Measurements from ENCODE around the gene ILKAP. TPM values are rescaled to one million over a fixed set of nuclear protein-coding genes. Genes with fewer than 3 reads are reported as not detected.
A peak's percentile ranks its signal among the peaks of the same experiment; 100 is the strongest.

Gene ILKAP
- polyA plus RNA-seq, 6 donors from 2014 or later, result 37.4 to 51.4 (median 48.4) TPM

DNA sequence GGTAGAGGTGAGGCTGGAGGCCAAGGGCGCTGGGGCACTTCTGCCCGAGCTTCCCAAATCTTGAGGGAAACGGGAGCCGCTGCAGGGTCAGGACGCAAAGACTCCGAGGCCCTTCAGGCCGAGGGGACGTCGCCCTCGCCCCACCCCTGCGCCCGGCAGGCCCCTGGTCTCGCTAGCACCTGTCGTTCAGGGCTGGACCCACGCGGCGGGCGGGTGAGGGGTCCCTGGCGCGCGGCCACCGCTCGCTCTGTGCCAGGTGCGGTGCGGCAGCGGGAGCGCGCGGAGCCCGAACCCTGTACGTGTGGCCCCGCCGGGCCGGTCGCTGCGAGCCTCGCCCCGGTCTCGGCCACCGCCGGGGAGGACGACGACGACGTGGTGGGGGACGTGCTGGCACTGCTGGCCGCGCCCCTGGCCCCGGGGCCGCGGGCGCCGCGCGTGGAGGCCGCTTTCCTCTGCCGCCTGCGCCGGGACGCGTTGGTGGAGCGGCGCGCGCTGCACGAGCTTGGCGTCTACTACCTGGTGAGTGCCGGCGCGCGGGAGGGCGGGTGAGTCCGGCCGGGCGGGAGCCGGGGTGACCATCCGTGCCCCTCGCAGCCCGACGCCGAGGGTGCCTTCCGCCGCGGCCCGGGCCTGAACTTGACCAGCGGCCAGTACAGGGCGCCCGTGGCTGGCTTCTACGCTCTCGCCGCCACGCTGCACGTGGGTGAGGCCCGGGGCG, 39.9 kb downstream of the ILKAP start:
- H3K4me3 Mint-ChIP-seq, result no peak overlapping the region
- no peak overlapping the region for H3K27ac Mint-ChIP-seq
- H3K9me3 Mint-ChIP-seq, result no peaks in the 10 kb centered on the region
- ATAC-seq (ENCODE audit: low read depth in 2 of 2) (no peak), DNase-seq (no peak)
- H3K27me3 Mint-ChIP-seq, result peaks cover 11 to 49% (median 36%) of the 10 kb centered on the region in 3 donors
- peaks cover 0 to 3% of the 10 kb centered on the region in 2 donors for H3K36me3 Mint-ChIP-seq
- peaks cover 25 to 32% (median 26%) of the 10 kb centered on the region in 3 donors for H3K4me1 Mint-ChIP-seq

DNA sequence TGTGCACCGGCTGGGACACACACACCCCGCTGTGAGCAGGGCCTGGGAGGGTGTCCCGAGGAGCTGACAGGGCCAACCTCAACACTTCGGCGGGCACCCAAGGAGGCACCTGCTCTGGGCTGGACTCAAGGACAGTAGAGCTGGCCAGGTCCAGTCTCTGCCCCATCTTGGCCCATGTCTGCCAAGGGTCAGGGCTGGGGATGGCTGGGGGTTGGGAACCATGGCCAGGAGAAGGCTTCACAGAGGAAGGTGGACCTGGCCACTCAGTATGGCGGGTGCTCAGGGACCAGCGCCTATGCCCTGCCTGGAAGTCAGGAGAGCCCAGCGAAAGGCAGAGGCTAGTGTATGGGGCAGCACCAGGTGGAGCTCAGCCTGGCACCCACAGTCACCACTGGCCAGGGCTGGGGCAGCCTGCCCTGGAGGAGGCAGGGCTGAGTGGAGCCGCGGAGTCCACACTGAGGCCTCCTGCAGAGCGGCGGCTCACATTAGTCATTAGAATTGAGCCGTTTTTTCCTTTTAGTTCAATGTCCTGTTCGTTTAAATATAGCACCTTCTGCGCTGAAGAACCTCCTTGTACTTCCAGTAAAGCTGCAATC, 40.6 kb downstream of the ILKAP start:
- Mint-ChIP-seq H3K27me3 (peaks cover 11 to 49% (median 36%) of the 10 kb centered on the region in 3 donors), H3K4me3 (no peak overlapping the region), H3K27ac (no peak overlapping the region)

DNA sequence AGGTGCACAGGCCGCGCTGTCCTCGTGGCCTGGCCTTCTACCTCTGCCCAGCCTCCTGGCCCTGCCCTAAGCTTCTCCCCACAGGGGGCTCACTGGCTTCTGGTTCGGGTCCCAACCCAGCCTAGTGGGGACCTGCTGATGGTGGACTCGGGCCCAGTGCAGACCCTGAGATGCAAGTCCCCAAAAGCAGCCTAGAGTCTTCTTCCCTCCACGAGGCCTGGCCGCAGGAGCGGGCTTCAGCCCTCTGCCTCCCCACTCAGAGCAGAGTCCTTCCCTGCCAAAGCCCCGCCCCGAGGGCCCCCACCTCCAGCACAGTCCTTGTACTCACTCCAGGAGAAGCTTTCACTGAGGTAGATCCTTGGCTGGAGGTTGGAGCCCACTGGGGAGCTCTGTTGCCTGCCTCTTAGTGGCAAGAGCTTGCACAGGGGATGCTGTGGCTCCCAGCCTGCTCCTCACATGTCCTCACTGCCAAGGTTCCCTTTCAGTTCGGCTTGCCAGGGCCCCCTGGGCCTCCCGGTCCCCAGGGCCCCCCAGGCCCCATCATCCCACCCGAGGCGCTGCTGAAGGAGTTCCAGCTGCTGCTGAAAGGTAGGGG, 41.1 kb downstream of the ILKAP start:
- peaks cover 11 to 49% (median 36%) of the 10 kb centered on the region in 3 donors for H3K27me3 Mint-ChIP-seq
- DNase-seq (no peak), ATAC-seq (ENCODE audit: low read depth in 2 of 2) (no peak)
- no peaks in the 10 kb centered on the region for H3K9me3 Mint-ChIP-seq
- H3K4me1 Mint-ChIP-seq, result peaks cover 25 to 32% (median 26%) of the 10 kb centered on the region in 3 donors
- H3K4me3 Mint-ChIP-seq, result no peak overlapping the region
- no peak overlapping the region for H3K27ac Mint-ChIP-seq
- H3K36me3 Mint-ChIP-seq, result no peaks in the 10 kb centered on the region

More for the DNA sequence above, 40.6 kb downstream of the ILKAP start:
- peaks cover 25 to 32% (median 26%) of the 10 kb centered on the region in 3 donors for H3K4me1 Mint-ChIP-seq
- no peaks in the 10 kb centered on the region for H3K9me3 Mint-ChIP-seq
- ATAC-seq (ENCODE audit: low read depth in 2 of 2) (no peak), DNase-seq (no peak)
- no peaks in the 10 kb centered on the region for H3K36me3 Mint-ChIP-seq

DNA sequence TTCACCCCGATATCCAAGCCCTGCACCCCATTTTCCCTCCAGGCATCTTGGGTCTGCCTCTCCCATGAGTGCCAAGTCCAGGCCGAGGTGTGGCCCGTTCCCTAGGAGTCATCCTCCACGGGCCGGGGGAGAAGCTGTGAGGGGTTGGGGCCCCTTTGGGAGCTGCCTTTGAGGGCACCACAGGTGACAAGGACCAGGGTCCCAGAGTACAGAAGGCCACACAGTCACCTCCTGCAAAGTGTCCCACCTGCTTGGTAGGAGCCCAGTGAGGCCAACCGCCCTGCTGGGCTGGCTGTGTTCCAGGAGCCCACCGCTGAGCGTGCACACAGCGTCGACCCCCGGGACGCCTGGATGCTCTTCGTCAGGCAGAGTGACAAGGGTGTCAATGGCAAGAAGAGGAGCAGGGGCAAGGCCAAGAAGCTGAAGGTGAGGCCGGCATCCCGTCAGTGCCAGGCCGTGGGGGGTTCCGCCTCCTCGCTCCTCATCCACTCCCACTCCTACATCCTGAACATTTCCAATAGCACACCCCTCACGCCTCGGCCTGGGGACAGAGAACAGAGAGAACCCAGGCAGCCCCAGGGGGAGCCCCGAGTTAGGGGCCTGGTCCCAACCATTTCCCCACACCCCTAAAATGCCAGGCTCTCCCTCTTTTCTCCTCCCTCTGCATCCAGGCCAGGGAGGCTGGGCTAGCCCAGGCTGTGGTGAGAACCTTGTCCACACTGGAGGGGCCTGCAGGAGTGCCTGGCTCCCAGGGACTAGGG, 42.0 kb downstream of the ILKAP start:
- Mint-ChIP-seq H3K27ac (no peak overlapping the region), H3K36me3 (no peaks in the 10 kb centered on the region), H3K9me3 (no peaks in the 10 kb centered on the region), H3K27me3 (peaks cover 11 to 49% (median 36%) of the 10 kb centered on the region in 3 donors), H3K4me1 (peaks cover 25 to 32% (median 26%) of the 10 kb centered on the region in 3 donors), H3K4me3 (peak overlapping the region in 1 of 8 donors; percentile 15)
- ATAC-seq (ENCODE audit: low read depth in 2 of 2), result no peak
- DNase-seq, result no peak

DNA sequence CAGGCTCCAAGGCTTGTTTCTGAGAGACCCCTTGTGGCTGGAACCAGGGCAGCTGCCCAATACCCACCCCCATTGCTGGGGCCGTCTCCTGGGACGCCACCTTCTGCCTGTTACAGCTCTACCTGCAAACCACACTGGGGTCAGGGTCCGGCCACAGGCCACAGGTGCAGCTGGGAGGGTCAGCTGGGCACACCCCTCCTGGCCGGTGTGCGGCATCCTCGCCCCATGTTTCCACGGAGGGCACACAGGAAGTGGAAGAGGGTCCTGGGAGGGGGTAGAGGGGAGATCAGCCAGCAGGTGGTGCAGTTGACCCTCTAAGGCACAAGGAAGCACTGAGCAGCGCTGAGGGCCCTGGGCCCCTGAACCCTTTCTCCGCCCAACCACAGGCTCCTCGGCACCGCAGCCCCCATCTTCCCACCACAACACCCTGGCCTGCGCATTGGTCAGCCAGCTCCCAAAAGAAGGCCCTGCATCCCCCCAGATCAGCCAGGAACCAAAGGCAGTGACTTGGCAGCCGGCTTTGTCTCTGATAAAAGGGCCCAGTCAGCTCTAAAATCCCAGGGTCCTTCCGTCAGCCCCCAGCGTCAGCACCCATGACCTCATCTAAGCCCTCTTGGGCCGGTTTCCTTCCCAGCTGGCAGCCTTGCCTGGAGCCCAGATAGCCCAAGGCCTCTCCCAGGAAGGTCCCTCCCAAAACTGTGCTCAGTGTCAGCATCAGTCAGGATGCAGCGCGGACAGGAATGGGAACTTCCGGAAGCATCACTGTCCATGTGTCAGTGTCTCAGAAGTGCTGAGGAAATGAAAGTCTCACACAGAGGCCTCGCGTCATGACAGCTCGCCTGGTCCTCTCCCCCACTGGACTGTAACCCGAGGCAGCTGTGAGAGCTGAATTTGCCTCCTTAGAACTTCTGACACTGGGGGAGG, 43.0 kb downstream of the ILKAP start:
- peaks cover 25 to 31% (median 26%) of the 10 kb centered on the region in 3 donors for H3K4me1 Mint-ChIP-seq
- H3K36me3 Mint-ChIP-seq, result no peaks in the 10 kb centered on the region
- peak overlapping the region in 6 of 8 donors; percentile 9 to 86 (median 74) for H3K4me3 Mint-ChIP-seq
- H3K27ac Mint-ChIP-seq, result peak overlapping the region in 1 of 6 donors; percentile 53
- ATAC-seq (ENCODE audit: low read depth in 2 of 2) (peak; percentile 29 to 43), DNase-seq (no peak)
- peaks cover 11 to 42% (median 34%) of the 10 kb centered on the region in 3 donors for H3K27me3 Mint-ChIP-seq
- no peaks in the 10 kb centered on the region for H3K9me3 Mint-ChIP-seq

DNA sequence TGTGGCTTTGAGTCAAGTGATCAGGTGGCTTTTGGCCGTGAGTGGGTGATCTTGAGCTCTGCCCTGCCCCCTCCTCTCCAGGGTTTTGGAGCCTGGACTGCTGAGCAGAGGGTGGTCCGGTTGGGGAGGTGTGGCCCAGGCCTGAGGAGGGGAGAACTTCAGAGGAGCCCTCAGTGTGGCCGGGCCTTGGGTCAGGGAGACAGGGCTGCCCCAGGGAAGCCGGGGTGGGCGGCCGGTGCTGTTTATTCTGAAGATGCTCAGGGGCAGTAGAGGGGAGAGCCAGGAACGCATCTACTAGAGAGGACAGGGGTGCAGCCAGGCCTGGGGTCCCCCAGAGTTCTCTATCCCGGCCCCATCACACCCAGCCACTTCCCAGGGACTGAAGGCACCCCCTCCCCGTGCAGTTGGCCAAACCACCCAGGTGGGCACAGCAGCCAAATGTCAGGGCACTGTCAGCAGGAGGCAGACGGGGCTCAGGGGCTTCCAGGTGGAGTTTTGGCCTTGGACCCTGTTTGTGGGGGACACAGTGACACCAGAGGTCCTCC, 43.8 kb downstream of the ILKAP start:
- no peaks in the 10 kb centered on the region for H3K9me3 Mint-ChIP-seq
- peak overlapping the region in 1 of 6 donors; percentile 57 for H3K27ac Mint-ChIP-seq

DNA sequence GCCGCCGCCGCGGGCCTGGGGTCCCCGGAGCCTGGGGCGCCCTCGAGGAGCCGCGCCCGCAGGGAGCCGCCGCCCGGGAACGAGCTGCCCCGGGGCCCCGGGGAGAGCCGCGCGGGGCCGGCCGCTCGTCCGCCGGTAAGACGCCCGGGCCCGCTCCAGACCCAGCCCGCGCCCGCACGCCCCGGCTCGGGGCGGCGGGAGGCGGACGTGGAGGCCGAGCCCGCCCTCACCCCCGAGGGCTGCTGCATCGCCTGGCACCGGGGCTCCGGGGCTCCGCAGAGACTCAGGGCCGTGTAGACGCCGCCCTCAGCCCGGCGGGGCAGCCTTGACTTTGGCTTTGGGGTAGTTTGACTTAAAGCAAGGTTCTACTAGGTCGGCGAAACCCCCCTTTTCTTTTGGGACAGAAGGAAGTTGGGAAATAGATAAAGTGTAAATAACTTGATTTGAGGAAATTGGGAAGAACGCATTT, 44.4 kb downstream of the ILKAP start:
- Mint-ChIP-seq H3K27me3 (peaks cover 8 to 29% (median 21%) of the 10 kb centered on the region in 3 donors), H3K27ac (peak overlapping the region in 2 of 6 donors; percentile 39 to 49), H3K4me3 (peak overlapping the region; percentile 7 to 88 (median 79)), H3K9me3 (peaks cover 0 to under 1% (median 0%) of the 10 kb centered on the region in 7 donors), H3K4me1 (peaks cover 15 to 20% (median 19%) of the 10 kb centered on the region in 3 donors), H3K36me3 (no peaks in the 10 kb centered on the region)
- peak; percentile 24 for DNase-seq
- peak; percentile 53 to 60 for ATAC-seq (ENCODE audit: low read depth in 2 of 2)

More for the DNA sequence above, 43.8 kb downstream of the ILKAP start:
- H3K36me3 Mint-ChIP-seq, result no peaks in the 10 kb centered on the region
- H3K4me3 Mint-ChIP-seq, result peak overlapping the region; percentile 7 to 88 (median 79)
- no peak for ATAC-seq (ENCODE audit: low read depth in 2 of 2)
- H3K27me3 Mint-ChIP-seq, result peaks cover 8 to 35% (median 27%) of the 10 kb centered on the region in 3 donors
- H3K4me1 Mint-ChIP-seq, result peaks cover 18 to 24% (median 23%) of the 10 kb centered on the region in 3 donors
- DNase-seq, result no peak

DNA sequence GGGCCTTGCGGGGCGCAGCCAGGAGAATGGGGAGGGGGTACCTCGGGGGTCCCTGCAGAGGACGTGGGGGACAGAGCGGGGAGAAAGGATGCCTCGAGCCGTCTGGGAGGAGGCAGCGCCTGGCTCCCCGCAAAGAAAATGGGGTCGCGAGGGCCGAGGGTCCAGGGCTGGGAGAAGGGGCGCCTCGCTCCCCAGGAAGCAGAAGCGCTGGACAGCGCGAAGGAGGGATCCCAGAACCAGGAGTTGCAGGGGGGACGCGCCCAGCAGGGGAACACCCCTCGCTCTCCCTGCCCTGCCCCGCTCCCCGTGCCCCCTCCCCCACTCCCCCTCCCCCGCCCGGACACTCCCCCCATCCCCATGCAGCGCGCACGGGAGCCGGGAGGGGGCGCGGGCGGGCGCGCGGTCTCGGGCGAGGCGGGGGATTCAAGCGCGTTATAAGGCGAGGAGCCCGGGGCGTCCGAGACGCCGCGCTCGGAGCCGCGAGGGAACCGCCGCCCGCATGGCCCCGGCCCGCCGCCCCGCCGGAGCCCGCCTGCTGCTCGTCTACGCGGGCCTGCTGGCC, 44.9 kb downstream of the ILKAP start, which contains the start of gene ERFE:
ERFE (plus strand) TSS at position 462 of the 562 bp plus-strand sequence; CDS start at position 500, 38 bp downstream.
- DNase-seq, result peak; percentile 49
- ATAC-seq (ENCODE audit: low read depth in 2 of 2), result peak; percentile 76 to 81

DNA sequence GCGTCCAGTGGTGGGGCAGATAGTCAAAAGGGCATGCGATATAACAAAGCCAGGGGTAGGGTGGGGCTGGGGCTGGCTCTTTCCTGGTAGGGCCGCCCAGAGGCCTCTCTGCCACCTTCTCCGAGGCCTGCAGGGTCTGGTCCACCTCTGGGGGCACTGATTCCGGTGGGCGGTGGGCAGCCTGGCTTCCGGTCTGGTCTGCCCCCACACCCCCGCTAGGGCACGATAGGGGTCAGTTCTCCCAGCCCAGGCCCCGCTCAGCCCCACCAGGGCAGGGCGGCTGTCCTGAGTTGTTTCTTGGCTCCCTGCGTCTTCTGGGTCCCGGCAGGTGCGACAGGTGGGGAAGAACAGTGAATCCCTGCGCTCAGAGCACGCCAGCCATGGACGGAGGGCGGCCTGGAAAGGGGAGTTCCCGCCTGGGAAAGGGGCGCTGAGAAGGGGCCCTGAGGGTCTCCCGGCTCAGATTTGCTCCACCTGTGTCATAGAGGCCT, 45.4 kb downstream of the ILKAP start:
- no peaks in the 10 kb centered on the region for H3K36me3 Mint-ChIP-seq
- peaks cover 0 to 2% (median 0%) of the 10 kb centered on the region in 7 donors for H3K9me3 Mint-ChIP-seq
- H3K4me1 Mint-ChIP-seq, result peaks cover 15 to 23% (median 19%) of the 10 kb centered on the region in 3 donors
- no peak for DNase-seq
- ATAC-seq (ENCODE audit: low read depth in 2 of 2), result no peak
- no peak overlapping the region for H3K27ac Mint-ChIP-seq
- peak overlapping the region in 5 of 8 donors; percentile 24 to 55 (median 42) for H3K4me3 Mint-ChIP-seq
- peaks cover 8 to 29% (median 19%) of the 10 kb centered on the region in 3 donors for H3K27me3 Mint-ChIP-seq

More for the DNA sequence above, 44.9 kb downstream of the ILKAP start, which contains the start of gene ERFE:
- H3K36me3 Mint-ChIP-seq, result no peaks in the 10 kb centered on the region
- peaks cover 0 to 2% (median 0%) of the 10 kb centered on the region in 7 donors for H3K9me3 Mint-ChIP-seq
- H3K27me3 Mint-ChIP-seq, result peaks cover 8 to 29% (median 19%) of the 10 kb centered on the region in 3 donors
- peak within 1 kb of the TSS in 3 of 6 donors; percentile 39 to 57 (median 49) for H3K27ac Mint-ChIP-seq
- peak within 1 kb of the TSS; percentile 7 to 88 (median 79) for H3K4me3 Mint-ChIP-seq
- peaks cover 15 to 23% (median 19%) of the 10 kb centered on the region in 3 donors for H3K4me1 Mint-ChIP-seq

DNA sequence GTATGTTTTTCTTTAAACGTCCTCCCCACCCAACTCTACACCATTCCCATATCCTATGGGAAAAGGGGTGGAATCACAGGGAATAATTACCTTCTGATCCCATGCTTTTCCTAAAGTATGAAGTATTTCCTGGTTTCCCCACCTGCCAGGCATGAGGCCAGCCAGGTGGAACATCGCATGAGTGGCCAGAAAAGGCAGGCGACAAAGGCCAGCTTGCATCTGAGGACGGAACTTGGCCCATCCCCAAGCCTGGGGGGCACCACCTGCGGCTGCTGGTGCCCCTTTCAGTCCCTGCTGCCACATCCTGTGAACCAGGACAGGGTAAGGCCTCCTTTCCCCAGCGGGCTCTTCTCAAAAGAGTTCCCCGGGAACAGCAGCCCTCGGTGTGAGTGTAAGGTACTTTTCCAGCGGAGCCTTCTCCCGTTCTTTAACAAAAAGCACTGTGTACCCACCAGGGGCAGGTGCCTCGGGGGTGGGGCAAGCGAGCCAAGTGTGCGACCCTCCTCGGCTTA, 45.9 kb downstream of the ILKAP start:
- Mint-ChIP-seq H3K9me3 (peaks cover 0 to 2% (median 0%) of the 10 kb centered on the region in 7 donors), H3K4me3 (peak overlapping the region in 5 of 8 donors; percentile 2 to 66 (median 24)), H3K27me3 (peaks cover 8 to 29% (median 19%) of the 10 kb centered on the region in 3 donors), H3K36me3 (no peaks in the 10 kb centered on the region), H3K4me1 (peaks cover 15 to 23% (median 19%) of the 10 kb centered on the region in 3 donors), H3K27ac (peak overlapping the region in 1 of 6 donors; percentile 36)
- ATAC-seq (ENCODE audit: low read depth in 2 of 2), result no peak
- no peak for DNase-seq

Data from naive B cell (primary cell).